ENCODE data around the gene LSS.
"Not testable (repeated sequence)": the region's sequence is repeated elsewhere in the genome, so short reads cannot be mapped to it uniquely, and the experiment has no call there.

Gene LSS

DNA sequence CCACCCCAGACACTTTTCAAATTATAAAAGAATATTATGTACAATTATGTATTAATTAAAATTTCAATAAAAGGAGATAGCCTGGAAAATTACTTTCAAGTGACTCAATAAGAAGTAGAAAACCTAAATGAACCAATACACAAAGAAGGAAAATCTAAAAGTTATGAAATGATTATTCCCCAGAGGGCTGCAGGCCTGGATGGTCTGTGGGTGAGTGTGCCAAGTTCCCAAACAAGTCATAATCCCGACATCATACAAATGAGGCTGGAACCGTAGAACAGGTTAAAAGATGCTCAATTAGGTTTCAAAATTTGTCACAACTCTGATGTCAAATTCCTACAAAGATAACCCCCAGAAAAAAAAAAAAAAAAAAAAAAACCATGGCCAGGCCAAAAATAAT is 57.0 kb downstream of the LSS start:
- TF ChIP-seq EZH2phosphoT487 (IDR thresholded peaks at IDR 0.05; ENCODE audit: low read length): no peak
- Histone ChIP-seq H3F3A (ENCODE audit: insufficient read depth, low read length) (no peaks in the 10 kb centered on the region), H3K27me3 (replicated peaks; ENCODE audit: insufficient read depth, low read length) (no peaks in the 10 kb centered on the region), H3K9me3 (replicated peaks; ENCODE audit: insufficient read depth, low read length) (no peaks in the 10 kb centered on the region), H2AFZ (ENCODE audit: low read length) (no peak overlapping the region), H3K9ac (ENCODE audit: low read length) (no peak overlapping the region), H4K20me1 (ENCODE audit: insufficient read depth, low read length) (no peaks in the 10 kb centered on the region), H3K27ac (ENCODE audit: low read length) (no peak overlapping the region), H3K4me3 (ENCODE audit: low read length) (no peak overlapping the region), H3K36me3 (replicated peaks; ENCODE audit: insufficient read depth, low read length) (no peaks in the 10 kb centered on the region), H3K79me2 (ENCODE audit: low read length) (no peaks in the 10 kb centered on the region), H3K9me2 (replicated peaks; ENCODE audit: insufficient read depth, low read length) (no peaks in the 10 kb centered on the region), H3K4me2 (ENCODE audit: low read depth, low read length) (no peak overlapping the region), H3K4me1 (ENCODE audit: low read length) (no peaks in the 10 kb centered on the region)
- no peak for DNase-seq

DNA sequence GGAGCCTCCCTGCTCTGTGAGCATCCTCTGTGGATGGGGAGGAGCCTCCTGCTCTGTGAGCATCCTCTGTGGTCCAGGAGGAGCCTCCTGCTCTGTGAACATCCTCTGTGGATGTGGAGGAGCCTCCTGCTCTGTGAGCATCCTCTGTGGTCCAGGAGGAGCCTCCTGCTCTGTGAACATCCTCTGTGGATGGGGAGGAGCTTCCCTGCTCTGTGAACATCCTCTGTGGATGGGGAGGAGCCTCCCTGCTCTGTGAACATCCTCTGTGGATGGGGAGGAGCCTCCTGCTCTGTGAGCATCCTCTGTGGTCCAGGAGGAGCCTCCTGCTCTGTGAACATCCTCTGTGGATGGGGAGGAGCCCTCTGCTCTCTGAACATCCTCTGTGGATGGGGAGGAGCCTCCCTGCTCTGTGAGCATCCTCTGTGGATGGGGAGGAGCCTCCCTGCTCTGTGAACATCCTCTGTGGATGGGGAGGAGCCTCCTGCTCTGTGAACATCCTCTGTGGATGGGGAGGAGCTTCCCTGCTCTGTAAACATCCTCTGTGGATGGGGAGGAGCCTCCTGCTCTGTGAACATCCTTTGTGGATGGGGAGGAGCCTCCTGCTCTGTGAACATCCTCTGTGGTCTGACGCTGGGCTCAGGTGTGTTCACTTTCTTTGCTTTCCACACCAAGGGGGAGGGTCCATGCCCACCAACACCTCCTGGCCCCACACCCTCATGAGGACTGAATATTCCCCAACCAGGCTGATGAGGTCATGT is 58.0 kb downstream of the LSS start:
- not testable (repeated sequence) for H3K27me3 ChIP-seq (replicated peaks; ENCODE audit: insufficient read depth, low read length); H3K79me2 ChIP-seq (ENCODE audit: low read length); H3K9me3 ChIP-seq (replicated peaks; ENCODE audit: insufficient read depth, low read length); H3K9me2 ChIP-seq (replicated peaks; ENCODE audit: insufficient read depth, low read length); H4K20me1 ChIP-seq (ENCODE audit: insufficient read depth, low read length); H3K36me3 ChIP-seq (replicated peaks; ENCODE audit: insufficient read depth, low read length); H3K27ac ChIP-seq (ENCODE audit: low read length); H3K9ac ChIP-seq (ENCODE audit: low read length); H2AFZ ChIP-seq (ENCODE audit: low read length); H3K4me3 ChIP-seq (ENCODE audit: low read length); H3K4me2 ChIP-seq (ENCODE audit: low read depth, low read length); H3K4me1 ChIP-seq (ENCODE audit: low read length); DNase-seq; H3F3A ChIP-seq (ENCODE audit: insufficient read depth, low read length)

DNA sequence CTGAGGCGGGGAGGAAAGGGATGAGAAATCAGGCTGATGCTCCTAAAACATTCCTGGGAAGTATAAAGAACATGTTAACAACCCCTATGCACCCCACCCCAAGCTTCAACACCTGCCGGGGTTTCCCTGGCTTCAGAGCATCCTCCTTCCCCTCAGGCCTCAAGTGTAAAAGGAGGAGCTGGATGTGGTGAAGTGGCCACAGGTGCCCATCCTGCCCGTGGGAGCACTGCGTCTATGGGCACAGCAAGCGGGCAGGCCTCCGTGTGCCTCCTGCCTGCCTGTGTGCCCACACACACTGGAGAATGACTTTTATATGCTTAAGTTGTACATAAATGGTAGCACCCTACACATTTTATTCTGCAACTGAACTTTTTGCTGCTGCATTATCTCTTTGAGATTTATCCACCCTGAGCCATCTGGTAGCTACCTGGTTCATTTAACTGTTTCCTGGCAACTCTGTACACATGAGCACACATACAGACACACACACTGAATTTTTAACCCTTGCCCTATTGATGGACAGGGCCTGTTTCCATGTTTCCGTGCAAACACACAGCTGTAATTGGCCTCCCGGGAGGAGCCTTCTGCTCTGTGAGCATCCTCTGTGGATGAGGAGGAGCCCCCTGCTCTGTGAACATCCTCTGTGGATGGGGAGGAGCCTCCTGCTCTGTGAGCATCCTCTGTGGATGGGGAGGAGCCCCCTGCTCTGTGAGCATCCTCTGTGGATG is 59.8 kb downstream of the LSS start:
- H3K9me2 ChIP-seq (replicated peaks; ENCODE audit: insufficient read depth, low read length): no peaks in the 10 kb centered on the region
- no peak for DNase-seq
- H3K36me3 ChIP-seq (replicated peaks; ENCODE audit: insufficient read depth, low read length): no peaks in the 10 kb centered on the region
- H3K4me2 ChIP-seq (ENCODE audit: low read depth, low read length): no peak overlapping the region
- no peaks in the 10 kb centered on the region for H3F3A ChIP-seq (ENCODE audit: insufficient read depth, low read length)
- no peak for TF ChIP-seq EZH2 (optimal IDR thresholded peaks at IDR 0.05; ENCODE audit: low read depth, low read length)
- TF ChIP-seq, protein P1, sequence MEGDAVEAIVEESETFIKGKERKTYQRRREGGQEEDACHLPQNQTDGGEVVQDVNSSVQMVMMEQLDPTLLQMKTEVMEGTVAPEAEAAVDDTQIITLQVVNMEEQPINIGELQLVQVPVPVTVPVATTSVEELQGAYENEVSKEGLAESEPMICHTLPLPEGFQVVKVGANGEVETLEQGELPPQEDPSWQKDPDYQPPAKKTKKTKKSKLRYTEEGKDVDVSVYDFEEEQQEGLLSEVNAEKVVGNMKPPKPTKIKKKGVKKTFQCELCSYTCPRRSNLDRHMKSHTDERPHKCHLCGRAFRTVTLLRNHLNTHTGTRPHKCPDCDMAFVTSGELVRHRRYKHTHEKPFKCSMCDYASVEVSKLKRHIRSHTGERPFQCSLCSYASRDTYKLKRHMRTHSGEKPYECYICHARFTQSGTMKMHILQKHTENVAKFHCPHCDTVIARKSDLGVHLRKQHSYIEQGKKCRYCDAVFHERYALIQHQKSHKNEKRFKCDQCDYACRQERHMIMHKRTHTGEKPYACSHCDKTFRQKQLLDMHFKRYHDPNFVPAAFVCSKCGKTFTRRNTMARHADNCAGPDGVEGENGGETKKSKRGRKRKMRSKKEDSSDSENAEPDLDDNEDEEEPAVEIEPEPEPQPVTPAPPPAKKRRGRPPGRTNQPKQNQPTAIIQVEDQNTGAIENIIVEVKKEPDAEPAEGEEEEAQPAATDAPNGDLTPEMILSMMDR (IDR thresholded peaks at IDR 0.05; ENCODE audit: low read length): no peak
- no peaks in the 10 kb centered on the region for H4K20me1 ChIP-seq (ENCODE audit: insufficient read depth, low read length)
- H3K4me3 ChIP-seq (ENCODE audit: low read length): no peak overlapping the region
- H3K27me3 ChIP-seq (replicated peaks; ENCODE audit: insufficient read depth, low read length): no peaks in the 10 kb centered on the region
- H3K9me3 ChIP-seq (replicated peaks; ENCODE audit: insufficient read depth, low read length): no peaks in the 10 kb centered on the region
- no peak overlapping the region for H3K9ac ChIP-seq (ENCODE audit: low read length)
- H3K79me2 ChIP-seq (ENCODE audit: low read length): no peaks in the 10 kb centered on the region
- H3K27ac ChIP-seq (ENCODE audit: low read length): no peak overlapping the region
- no peak overlapping the region for H2AFZ ChIP-seq (ENCODE audit: low read length)
- H3K4me1 ChIP-seq (ENCODE audit: low read length): no peaks in the 10 kb centered on the region

DNA sequence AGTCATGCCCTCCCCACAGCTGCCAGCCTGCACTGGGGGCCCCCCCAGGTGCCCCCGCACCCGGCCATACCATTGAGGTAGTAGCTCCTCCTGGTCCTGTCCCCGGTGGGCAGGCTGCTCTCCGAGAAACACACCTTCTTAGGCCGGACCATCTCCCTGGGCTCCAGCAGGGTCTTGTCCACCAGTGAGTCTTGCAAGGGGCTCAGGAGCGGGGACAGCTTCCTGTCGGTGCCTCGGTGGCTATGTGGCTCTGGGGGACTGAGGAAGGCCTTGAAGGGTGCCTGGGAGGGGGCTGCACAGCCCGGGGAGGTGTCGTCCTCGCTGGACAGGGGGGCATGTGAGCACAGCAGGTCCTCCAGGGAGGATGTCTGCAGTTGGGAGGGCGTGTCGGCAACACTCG is 60.3 kb downstream of the LSS start:
- Histone ChIP-seq H3K9me3 (replicated peaks; ENCODE audit: insufficient read depth, low read length) (no peaks in the 10 kb centered on the region), H3F3A (ENCODE audit: insufficient read depth, low read length) (no peaks in the 10 kb centered on the region; the same call in 1 of the 2 replicates), H2AFZ (ENCODE audit: low read length) (no peak overlapping the region), H3K36me3 (replicated peaks; ENCODE audit: insufficient read depth, low read length) (no peaks in the 10 kb centered on the region), H3K9ac (ENCODE audit: low read length) (no peak overlapping the region), H3K9me2 (replicated peaks; ENCODE audit: insufficient read depth, low read length) (no peaks in the 10 kb centered on the region), H3K27ac (ENCODE audit: low read length) (no peak overlapping the region), H3K27me3 (replicated peaks; ENCODE audit: insufficient read depth, low read length) (no peaks in the 10 kb centered on the region), H4K20me1 (ENCODE audit: insufficient read depth, low read length) (no peaks in the 10 kb centered on the region), H3K4me2 (ENCODE audit: low read depth, low read length) (no peak overlapping the region), H3K4me1 (ENCODE audit: low read length) (no peaks in the 10 kb centered on the region), H3K79me2 (ENCODE audit: low read length) (no peaks in the 10 kb centered on the region), H3K4me3 (ENCODE audit: low read length) (no peak overlapping the region)
- DNase-seq: no peak
- TF ChIP-seq EZH2phosphoT487 (IDR thresholded peaks at IDR 0.05; ENCODE audit: low read length): no peak
- TF ChIP-seq, protein P1 (IDR thresholded peaks at IDR 0.05; ENCODE audit: low read length): no peak
- TF ChIP-seq EZH2 (optimal IDR thresholded peaks at IDR 0.05; ENCODE audit: low read depth, low read length): no peak

Measured in MM.1S (cell line).